Mucosa of descending colon (tissue), 3 donors: ENCODE data around the gene TNFRSF6B. TPM values are rescaled to one million over a fixed set of nuclear protein-coding genes. Genes with fewer than 3 reads are reported as not detected.

Experiments used
- ATAC-seq: fragments of 200-7000 bp; cut with Tn5 transposase; one replicate; pipeline ENCODE4 v1.9.1; 2020; ENCODE audit warnings: mild to moderate bottlenecking, moderate library complexity
- DNase-seq, 3 donors: peaks; one replicate each; pipeline ENCODE4 v3.0.0-alpha.2; 2020
- H3K36me3 ChIP-seq: fragments of 200-600 bp; one replicate; pipeline ENCODE4 v1.8.0; 2021; ENCODE audit warnings: low read depth, mild to moderate bottlenecking
- H3K4me1 ChIP-seq: fragments of 200-600 bp; one replicate; pipeline ENCODE4 v1.8.0; 2021; ENCODE audit warnings: low read depth, mild to moderate bottlenecking
- H3K4me3 ChIP-seq: fragments of 200-600 bp; one replicate; pipeline ENCODE4 v1.8.0; 2021; ENCODE audit warnings: mild to moderate bottlenecking
- H3K9me3 ChIP-seq: fragments of 200-600 bp; one replicate; pipeline ENCODE4 v1.8.0; 2021; ENCODE audit warnings: mild to moderate bottlenecking
- intact Hi-C, 2 donors: fragments of 100-400 bp; cut with DNase I in 1 of 2; cut with micrococcal nuclease in 1 of 2; formaldehyde crosslinking; loops; one replicate each; pipeline versions ENCODE4 v1.11.0 to v1.11.1; 2022; cut with DNase I, micrococcal nuclease
- total RNA-seq, 3 donors: library from RNA; stranded (reverse); fragmentation: NEBNext Ultra II Directional in 2 of 3; extraction: Animal tissue kit (Norgen Biotek cat#: 25700) in 2 of 3; gene quantifications; one replicate each; pipeline versions ENCODE4 v1.2.1 to v1.2.4, GENCODE V29; 2021 to 2023
- TF ChIP-seq, protein P1 (sequence below): fragments of 200-600 bp; IDR thresholded peaks from one replicate; pipeline ENCODE4 v1.8.0; 2022; ENCODE audit warnings: antibody characterized with exemption, mild to moderate bottlenecking
- donor health status: DM: no; HTN: no; CAD: no; lungs with moderate emphysema.
- donor health status: DM: no; HTN: no; CAD: no.
- donor health status: DM: no; HTN: yes; CAD: no.

The TNFRSF6B gene
- total RNA-seq, 3 donors from 2014 or later = 19.7 TPM; not detected in 2

DNA sequence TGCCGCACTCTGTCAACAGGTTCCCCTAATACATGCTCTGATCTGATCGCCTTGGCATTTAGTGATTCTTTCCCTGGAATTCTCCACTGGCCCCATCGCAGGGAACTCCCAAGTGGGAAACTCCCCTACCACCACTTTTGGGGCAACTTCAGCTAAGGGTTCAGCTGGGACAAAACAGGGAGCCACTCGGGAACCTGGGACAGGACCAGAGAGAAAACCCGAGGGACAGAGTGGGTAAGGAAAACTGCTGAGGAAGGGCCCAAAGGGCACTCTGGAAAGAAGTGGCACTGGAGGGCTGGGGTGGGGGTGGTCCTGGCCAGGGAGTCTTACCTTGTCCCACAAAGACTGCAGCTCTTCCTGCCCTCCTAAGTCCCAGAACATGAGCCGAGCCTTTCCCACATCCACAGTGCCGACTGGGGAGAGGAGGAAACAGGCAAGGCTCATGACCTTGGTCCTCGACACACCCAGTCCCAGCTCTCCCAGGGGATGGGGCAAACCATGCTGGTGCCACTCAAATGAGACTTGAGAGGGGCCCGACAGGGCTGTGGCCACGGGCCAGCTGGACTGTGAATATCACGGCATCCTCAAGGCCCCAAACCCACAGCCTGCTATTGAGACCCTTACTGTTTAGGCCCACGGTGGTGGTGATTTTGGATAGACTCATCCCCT, 9.7 kb downstream of the TNFRSF6B start:
- intact Hi-C loops = no loop called here
- Histone ChIP-seq H3K4me3 (no peak overlapping the region), H3K4me1 (peaks cover 18% of the 10 kb centered on the region), H3K36me3 (no peaks in the 10 kb centered on the region), H3K9me3 (no peaks in the 10 kb centered on the region)
- DNase-seq (peak in 2 of 3 donors; percentile 54 to 62), ATAC-seq (peak; percentile 25)
- TF ChIP-seq, protein P1, sequence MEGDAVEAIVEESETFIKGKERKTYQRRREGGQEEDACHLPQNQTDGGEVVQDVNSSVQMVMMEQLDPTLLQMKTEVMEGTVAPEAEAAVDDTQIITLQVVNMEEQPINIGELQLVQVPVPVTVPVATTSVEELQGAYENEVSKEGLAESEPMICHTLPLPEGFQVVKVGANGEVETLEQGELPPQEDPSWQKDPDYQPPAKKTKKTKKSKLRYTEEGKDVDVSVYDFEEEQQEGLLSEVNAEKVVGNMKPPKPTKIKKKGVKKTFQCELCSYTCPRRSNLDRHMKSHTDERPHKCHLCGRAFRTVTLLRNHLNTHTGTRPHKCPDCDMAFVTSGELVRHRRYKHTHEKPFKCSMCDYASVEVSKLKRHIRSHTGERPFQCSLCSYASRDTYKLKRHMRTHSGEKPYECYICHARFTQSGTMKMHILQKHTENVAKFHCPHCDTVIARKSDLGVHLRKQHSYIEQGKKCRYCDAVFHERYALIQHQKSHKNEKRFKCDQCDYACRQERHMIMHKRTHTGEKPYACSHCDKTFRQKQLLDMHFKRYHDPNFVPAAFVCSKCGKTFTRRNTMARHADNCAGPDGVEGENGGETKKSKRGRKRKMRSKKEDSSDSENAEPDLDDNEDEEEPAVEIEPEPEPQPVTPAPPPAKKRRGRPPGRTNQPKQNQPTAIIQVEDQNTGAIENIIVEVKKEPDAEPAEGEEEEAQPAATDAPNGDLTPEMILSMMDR = no peak

DNA sequence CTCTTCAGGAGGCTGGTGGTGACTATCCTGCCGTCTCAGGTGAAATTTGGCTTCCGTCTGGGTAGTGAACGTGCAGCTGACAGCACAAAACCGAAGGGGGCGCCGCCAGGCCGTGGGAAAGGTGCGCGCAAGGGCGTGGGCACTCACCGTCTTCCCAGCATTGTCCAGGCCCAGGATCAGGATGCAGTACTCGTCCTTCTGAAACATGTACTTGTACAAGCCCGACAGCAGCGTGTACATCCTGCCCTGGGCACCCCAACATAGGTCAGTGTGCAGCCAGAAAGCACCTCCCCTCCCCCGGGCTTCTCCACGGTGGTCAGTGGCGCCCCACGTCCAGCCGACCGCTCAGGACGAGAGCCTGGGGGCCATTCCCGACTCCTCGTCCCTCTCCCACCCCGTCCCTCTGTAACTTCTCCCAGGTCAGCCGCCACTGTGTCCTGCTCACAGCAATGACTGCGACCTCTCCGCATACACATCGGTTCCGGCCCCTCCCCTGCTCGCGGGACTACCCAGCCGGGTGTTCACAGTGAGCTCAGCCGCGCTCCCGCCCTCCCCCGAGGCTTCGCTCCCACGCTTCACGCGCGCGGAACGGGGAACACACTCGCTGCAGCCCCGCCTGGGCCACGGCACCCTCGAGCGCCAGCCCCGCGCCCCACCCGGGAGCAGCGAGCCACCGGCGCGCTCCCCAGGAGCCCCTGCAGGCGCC, 10.6 kb downstream of the TNFRSF6B start:
- peak; percentile 68 to 81 (median 77) for DNase-seq
- peak; percentile 63 for ATAC-seq
- TF ChIP-seq, protein P1 = no peak
- Histone ChIP-seq H3K4me3 (peak overlapping the region; percentile 87), H3K36me3 (no peaks in the 10 kb centered on the region), H3K9me3 (no peaks in the 10 kb centered on the region), H3K4me1 (peaks cover 18% of the 10 kb centered on the region)
- intact Hi-C loops = no loop called here

- no peaks in the 10 kb centered on the region for H3K36me3 ChIP-seq
- intact Hi-C loops = no loop called here
- TF ChIP-seq, protein P1 = no peak
Measured at GRCh38 chr20:63707558-63708300, 11.3 kb downstream of the TNFRSF6B start, which contains the start of the genes ARFRP1 and ZGPAT. Gene ARFRP1 (minus strand): TSS chr20:63707976. CDS start chr20:63707091, 885 bp downstream. Gene ZGPAT (plus strand): TSS chr20:63708039. CDS start chr20:63708581, 542 bp downstream.

DNA sequence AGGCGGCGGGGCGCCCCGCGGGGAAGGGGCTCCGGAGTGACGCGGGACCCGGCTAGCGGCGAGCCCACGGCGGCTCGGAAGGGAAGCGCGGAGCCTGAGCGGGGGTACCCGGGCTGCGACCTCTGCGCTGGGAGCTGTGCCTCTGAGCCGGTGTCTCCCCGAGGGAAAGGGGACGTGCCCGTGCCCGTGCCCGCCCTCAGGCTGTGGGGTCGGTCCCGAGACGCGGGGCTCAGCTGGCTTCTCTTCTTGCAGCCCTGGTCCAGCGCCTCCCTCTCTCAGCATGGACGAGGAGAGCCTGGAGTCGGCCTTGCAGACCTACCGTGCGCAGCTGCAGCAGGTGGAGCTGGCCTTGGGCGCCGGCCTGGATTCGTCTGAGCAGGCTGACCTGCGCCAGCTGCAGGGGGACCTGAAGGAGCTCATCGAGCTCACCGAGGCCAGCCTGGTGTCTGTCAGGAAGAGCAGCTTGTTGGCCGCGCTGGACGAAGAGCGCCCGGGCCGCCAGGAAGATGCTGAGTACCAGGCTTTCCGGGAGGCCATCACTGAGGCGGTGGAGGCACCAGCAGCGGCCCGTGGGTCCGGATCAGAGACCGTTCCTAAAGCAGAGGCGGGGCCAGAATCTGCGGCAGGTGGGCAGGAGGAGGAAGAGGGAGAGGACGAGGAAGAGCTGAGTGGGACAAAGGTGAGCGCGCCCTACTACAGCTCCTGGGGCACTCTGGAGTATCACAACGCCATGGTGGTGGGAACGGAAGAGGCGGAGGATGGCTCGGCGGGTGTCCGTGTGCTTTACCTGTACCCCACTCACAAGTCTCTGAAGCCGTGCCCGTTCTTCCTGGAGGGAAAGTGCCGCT, 12.1 kb downstream of the TNFRSF6B start:
- H3K4me1 ChIP-seq = peaks cover 18% of the 10 kb centered on the region
- ATAC-seq = peak; percentile 2

More at GRCh38 chr20:63707558-63708300, 11.3 kb downstream of the TNFRSF6B start, which contains the start of the genes ARFRP1 and ZGPAT:
- DNase-seq = peak; percentile 92 to 95 (median 94)
- Histone ChIP-seq H3K9me3 (no peaks in the 10 kb centered on the region), H3K4me1 (peaks cover 18% of the 10 kb centered on the region), H3K4me3 (peak within 1 kb of the TSS; percentile 87)
- peak; percentile 94 for ATAC-seq

More for the DNA sequence above, 12.1 kb downstream of the TNFRSF6B start:
- peak in 2 of 3 donors; percentile 46 to 64 for DNase-seq
- Histone ChIP-seq H3K36me3 (no peaks in the 10 kb centered on the region), H3K4me3 (peak overlapping the region; percentile 87), H3K9me3 (no peaks in the 10 kb centered on the region)
- intact Hi-C loops = no loop called here
- TF ChIP-seq, protein P1 = no peak
